ENCODE measurements around the gene DOHH.

Gene DOHH

DNA sequence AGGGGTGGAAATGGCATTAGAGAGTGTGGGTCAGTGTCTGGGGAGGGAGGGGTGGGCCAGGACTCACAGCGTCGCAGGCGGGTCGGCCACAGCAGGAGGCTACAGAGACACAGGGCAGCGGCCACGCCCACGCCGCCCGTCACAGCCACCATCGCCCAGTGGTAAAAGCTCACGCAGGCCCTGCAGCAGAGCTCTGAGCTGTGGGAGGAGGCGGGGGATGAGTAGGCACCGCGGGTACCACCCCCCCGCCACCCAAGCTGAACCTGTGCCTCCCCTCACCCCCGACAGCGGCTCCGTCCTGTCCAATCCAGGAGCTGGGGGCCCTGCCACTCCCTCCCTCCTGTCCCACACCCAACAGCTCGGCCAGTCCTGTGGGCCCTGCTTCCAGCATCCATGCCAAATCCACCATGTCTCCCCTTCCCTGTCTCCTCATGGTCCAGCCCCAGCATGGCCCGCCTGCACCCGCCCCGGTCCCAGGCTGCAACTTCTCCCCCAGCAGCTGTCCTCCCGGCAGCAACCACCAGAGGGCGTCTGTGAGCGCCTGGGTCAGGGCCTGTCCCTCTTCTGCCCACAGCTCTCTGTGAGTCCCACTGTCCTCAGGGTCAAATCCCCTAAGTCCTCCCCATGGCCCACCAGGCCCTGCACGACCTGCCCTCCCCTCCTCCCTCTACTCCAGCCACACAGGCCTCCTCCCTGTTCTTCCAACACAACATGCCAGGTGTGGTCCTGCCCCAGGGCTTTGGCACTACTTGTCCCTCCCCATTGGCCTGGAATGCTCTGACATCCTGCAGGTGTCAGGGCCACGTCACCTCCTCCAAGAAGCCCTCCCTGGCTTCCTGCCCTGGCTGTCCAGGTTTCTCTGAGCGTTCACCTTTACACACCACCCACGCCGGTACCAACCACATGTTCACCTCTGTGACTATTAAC, 44.5 kb upstream of the DOHH start (continued):
- TF ChIP-seq, protein P1, sequence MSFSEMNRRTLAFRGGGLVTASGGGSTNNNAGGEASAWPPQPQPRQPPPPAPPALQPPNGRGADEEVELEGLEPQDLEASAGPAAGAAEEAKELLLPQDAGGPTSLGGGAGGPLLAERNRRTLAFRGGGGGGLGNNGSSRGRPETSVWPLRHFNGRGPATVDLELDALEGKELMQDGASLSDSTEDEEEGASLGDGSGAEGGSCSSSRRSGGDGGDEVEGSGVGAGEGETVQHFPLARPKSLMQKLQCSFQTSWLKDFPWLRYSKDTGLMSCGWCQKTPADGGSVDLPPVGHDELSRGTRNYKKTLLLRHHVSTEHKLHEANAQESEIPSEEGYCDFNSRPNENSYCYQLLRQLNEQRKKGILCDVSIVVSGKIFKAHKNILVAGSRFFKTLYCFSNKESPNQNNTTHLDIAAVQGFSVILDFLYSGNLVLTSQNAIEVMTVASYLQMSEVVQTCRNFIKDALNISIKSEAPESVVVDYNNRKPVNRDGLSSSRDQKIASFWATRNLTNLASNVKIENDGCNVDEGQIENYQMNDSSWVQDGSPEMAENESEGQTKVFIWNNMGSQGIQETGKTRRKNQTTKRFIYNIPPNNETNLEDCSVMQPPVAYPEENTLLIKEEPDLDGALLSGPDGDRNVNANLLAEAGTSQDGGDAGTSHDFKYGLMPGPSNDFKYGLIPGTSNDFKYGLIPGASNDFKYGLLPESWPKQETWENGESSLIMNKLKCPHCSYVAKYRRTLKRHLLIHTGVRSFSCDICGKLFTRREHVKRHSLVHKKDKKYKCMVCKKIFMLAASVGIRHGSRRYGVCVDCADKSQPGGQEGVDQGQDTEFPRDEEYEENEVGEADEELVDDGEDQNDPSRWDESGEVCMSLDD (tag by site-specific recombination; IDR thresholded peaks at IDR 0.05) = no peak
- peak; percentile 79 for TF ChIP-seq ZFP69B (tag by site-specific recombination; IDR thresholded peaks at IDR 0.05)
- no peak for TF ChIP-seq ZNF274 (IDR thresholded peaks at IDR 0.05; ENCODE audit: low read length)
- no peak for TF ChIP-seq ZNF274 (tag by site-specific recombination; IDR thresholded peaks at IDR 0.05; ENCODE audit: borderline replicate concordance)
- peak; percentile 36; the same call in 1 of the 2 replicates for TF ChIP-seq ZNF629 (tag by site-specific recombination; IDR thresholded peaks at IDR 0.05)
- TF ChIP-seq, protein P2, sequence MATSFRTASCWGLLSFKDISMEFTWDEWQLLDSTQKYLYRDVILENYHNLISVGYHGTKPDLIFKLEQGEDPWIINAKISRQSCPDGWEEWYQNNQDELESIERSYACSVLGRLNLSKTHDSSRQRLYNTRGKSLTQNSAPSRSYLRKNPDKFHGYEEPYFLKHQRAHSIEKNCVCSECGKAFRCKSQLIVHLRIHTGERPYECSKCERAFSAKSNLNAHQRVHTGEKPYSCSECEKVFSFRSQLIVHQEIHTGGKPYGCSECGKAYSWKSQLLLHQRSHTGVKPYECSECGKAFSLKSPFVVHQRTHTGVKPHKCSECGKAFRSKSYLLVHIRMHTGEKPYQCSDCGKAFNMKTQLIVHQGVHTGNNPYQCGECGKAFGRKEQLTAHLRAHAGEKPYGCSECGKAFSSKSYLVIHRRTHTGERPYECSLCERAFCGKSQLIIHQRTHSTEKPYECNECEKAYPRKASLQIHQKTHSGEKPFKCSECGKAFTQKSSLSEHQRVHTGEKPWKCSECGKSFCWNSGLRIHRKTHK (tag by site-specific recombination; IDR thresholded peaks at IDR 0.05) = no peak
- TF ChIP-seq PATZ1 (tag by site-specific recombination; IDR thresholded peaks at IDR 0.05) = peak; percentile 88
- TF ChIP-seq ZSCAN16 (tag by site-specific recombination; IDR thresholded peaks at IDR 0.05) = no peak
- no peak for TF ChIP-seq ZNF433 (tag by site-specific recombination; IDR thresholded peaks at IDR 0.05; ENCODE audit: low read depth)
- 0 out of 2 replicates have a peak, but pooled peaks have one; percentile 35 for TF ChIP-seq ZNF76 (tag by site-specific recombination; IDR thresholded peaks at IDR 0.05; ENCODE audit: borderline replicate concordance, low read depth)
- TF ChIP-seq, protein P3, sequence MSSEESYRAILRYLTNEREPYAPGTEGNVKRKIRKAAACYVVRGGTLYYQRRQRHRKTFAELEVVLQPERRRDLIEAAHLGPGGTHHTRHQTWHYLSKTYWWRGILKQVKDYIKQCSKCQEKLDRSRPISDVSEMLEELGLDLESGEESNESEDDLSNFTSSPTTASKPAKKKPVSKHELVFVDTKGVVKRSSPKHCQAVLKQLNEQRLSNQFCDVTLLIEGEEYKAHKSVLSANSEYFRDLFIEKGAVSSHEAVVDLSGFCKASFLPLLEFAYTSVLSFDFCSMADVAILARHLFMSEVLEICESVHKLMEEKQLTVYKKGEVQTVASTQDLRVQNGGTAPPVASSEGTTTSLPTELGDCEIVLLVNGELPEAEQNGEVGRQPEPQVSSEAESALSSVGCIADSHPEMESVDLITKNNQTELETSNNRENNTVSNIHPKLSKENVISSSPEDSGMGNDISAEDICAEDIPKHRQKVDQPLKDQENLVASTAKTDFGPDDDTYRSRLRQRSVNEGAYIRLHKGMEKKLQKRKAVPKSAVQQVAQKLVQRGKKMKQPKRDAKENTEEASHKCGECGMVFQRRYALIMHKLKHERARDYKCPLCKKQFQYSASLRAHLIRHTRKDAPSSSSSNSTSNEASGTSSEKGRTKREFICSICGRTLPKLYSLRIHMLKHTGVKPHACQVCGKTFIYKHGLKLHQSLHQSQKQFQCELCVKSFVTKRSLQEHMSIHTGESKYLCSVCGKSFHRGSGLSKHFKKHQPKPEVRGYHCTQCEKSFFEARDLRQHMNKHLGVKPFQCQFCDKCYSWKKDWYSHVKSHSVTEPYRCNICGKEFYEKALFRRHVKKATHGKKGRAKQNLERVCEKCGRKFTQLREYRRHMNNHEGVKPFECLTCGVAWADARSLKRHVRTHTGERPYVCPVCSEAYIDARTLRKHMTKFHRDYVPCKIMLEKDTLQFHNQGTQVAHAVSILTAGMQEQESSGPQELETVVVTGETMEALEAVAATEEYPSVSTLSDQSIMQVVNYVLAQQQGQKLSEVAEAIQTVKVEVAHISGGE (tag by site-specific recombination; conservative IDR thresholded peaks at IDR 0.05; ENCODE audit: low read depth) = no peak
- no peak for TF ChIP-seq ZNF121 (tag by site-specific recombination; IDR thresholded peaks at IDR 0.05)
- TF ChIP-seq BCL11B (tag by site-specific recombination; IDR thresholded peaks at IDR 0.05; ENCODE audit: low read depth) = 0 out of 2 replicates have a peak, but pooled peaks have one; percentile 24
- TF ChIP-seq KLF8 (tag by site-specific recombination; IDR thresholded peaks at IDR 0.05) = peak; percentile 60
- no peak for TF ChIP-seq SETDB1 (IDR thresholded peaks at IDR 0.05; ENCODE audit: insufficient read length, low read length)
- TF ChIP-seq, protein P4, sequence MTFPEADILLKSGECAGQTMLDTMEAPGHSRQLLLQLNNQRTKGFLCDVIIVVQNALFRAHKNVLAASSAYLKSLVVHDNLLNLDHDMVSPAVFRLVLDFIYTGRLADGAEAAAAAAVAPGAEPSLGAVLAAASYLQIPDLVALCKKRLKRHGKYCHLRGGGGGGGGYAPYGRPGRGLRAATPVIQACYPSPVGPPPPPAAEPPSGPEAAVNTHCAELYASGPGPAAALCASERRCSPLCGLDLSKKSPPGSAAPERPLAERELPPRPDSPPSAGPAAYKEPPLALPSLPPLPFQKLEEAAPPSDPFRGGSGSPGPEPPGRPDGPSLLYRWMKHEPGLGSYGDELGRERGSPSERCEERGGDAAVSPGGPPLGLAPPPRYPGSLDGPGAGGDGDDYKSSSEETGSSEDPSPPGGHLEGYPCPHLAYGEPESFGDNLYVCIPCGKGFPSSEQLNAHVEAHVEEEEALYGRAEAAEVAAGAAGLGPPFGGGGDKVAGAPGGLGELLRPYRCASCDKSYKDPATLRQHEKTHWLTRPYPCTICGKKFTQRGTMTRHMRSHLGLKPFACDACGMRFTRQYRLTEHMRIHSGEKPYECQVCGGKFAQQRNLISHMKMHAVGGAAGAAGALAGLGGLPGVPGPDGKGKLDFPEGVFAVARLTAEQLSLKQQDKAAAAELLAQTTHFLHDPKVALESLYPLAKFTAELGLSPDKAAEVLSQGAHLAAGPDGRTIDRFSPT (tag by site-specific recombination; IDR thresholded peaks at IDR 0.05) = 0 out of 2 replicates have a peak, but pooled peaks have one; percentile 12
- no peak for TF ChIP-seq ZNF677 (tag by site-specific recombination; IDR thresholded peaks at IDR 0.05)
- TF ChIP-seq IKZF3 (tag by site-specific recombination; IDR thresholded peaks at IDR 0.05) = 0 out of 2 replicates have a peak, but pooled peaks have one; percentile 32
- TF ChIP-seq ZXDB (tag by site-specific recombination; IDR thresholded peaks at IDR 0.05) = peak; percentile 49; the same call in 1 of the 2 replicates
- TF ChIP-seq ZFP3 (tag by site-specific recombination; IDR thresholded peaks at IDR 0.05; ENCODE audit: low read depth) = no peak
- TF ChIP-seq ZNF221 (tag by site-specific recombination; IDR thresholded peaks at IDR 0.05; ENCODE audit: borderline replicate concordance) = no peak
- TF ChIP-seq ZNF660 (tag by site-specific recombination; IDR thresholded peaks at IDR 0.05) = 0 out of 2 replicates have a peak, but pooled peaks have one; percentile 15
- TF ChIP-seq ZNF2 (tag by site-specific recombination; IDR thresholded peaks at IDR 0.05) = peak; percentile 88; the same call in 1 of the 2 replicates
- no peak for TF ChIP-seq ZNF324 (tag by site-specific recombination; IDR thresholded peaks at IDR 0.05)
- TF ChIP-seq ZNF37A (tag by site-specific recombination; IDR thresholded peaks at IDR 0.05) = no peak
- peak; percentile 91 for TF ChIP-seq EGR2 (tag by site-specific recombination; IDR thresholded peaks at IDR 0.05; ENCODE audit: low read depth)
- TF ChIP-seq ZFP41 (tag by site-specific recombination; IDR thresholded peaks at IDR 0.05; ENCODE audit: borderline replicate concordance) = no peak

Measured in HEK293 (cell line).